ENCODE results near the gene SLC39A12. TPM values are rescaled to one million over a fixed set of nuclear protein-coding genes. Genes with fewer than 3 reads are reported as not detected.

The SLC39A12 gene
- polyA plus RNA-seq, 1 donor from 2014 or later = not detected

DNA sequence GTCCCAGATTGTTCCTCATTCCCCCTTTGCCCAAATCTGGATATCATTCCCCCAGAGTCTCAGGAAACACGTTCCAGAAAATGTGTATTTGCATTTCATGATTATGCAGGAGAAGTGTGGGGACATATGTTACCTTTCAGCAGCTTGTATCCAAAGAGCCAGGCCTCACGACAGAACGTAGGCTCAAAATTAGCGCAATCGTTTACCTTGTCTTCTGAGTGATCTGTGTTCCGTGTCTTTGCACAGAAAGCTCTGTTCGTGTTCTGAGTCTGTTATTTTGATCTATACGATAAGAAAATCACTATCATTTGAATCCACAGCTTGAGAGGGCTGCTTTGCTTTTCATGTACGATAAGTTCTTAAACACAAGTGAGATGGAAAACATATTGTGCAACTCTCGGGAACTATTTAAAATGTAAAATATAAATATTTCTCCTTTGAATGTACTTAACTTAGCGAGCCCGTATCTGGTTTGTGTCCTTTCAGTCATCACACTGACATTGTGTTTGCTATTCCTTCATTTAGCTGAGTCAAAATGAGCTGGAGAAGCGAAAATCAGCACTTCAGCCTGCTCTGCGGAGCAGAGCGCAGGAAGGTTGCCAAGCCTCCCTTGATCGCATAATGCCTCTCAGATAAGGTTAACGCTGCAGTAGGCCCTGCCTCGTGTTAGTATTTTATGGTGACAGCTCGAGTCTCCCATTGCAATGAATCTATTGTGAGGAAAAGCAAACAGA is 108.3 kb downstream of the SLC39A12 start:
- Histone ChIP-seq H3K9ac (ENCODE audit: low read length) (no peak overlapping the region), H3F3A (ENCODE audit: insufficient read depth, low read length, poor library complexity, severe bottlenecking) (no peaks in the 10 kb centered on the region), H3K36me3 (ENCODE audit: insufficient read depth, low read length) (no peaks in the 10 kb centered on the region), H3K79me2 (replicated peaks; ENCODE audit: insufficient read depth, low read length) (no peaks in the 10 kb centered on the region), H3K27ac (ENCODE audit: low read length) (no peak overlapping the region), H3K9me2 (ENCODE audit: insufficient read depth, low read length) (no peaks in the 10 kb centered on the region), H3K27me3 (ENCODE audit: insufficient read depth, low read depth, low read length) (no peaks in the 10 kb centered on the region), H3K4me2 (ENCODE audit: low read length) (no peak overlapping the region), H2AFZ (ENCODE audit: low read depth, low read length) (no peak overlapping the region), H3K9me3 (ENCODE audit: low read length) (no peaks in the 10 kb centered on the region), H4K20me1 (ENCODE audit: insufficient read depth) (no peaks in the 10 kb centered on the region), H3K4me3 (ENCODE audit: low read length) (no peak overlapping the region)
- TF ChIP-seq POLR2AphosphoS5 (IDR thresholded peaks at IDR 0.05) (no peak), TAF1 (IDR thresholded peaks at IDR 0.05; ENCODE audit: low read depth) (no peak)

DNA sequence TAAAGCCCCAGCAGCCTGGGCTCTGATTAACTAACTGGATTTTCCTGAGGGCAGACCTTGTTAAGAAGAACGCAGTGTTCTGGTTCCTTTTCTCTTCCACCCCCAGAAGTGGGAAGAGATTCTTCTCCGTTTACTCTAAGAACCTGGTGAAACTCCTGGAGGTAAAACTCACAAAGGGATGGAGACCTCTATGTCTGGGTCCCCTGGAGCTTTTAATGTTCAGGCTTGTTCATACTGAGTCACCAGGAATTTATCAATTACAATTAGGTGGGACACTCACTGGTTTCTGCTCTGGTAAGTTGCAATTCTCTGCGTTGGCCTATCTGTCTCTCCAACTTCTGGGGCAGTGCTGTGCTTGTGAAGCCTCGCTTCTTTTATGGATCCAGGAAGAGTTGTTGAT is 115.2 kb downstream of the SLC39A12 start:
- H3K9me2 ChIP-seq (ENCODE audit: insufficient read depth, low read length) = no peaks in the 10 kb centered on the region
- H3K27ac ChIP-seq (ENCODE audit: low read length) = no peak overlapping the region
- no peaks in the 10 kb centered on the region for H3K9me3 ChIP-seq (ENCODE audit: low read length)
- no peak overlapping the region for H3K9ac ChIP-seq (ENCODE audit: low read length)
- no peak overlapping the region for H2AFZ ChIP-seq (ENCODE audit: low read depth, low read length)
- no peaks in the 10 kb centered on the region for H4K20me1 ChIP-seq (ENCODE audit: insufficient read depth)
- H3K36me3 ChIP-seq (ENCODE audit: insufficient read depth, low read length) = no peaks in the 10 kb centered on the region
- H3F3A ChIP-seq (ENCODE audit: insufficient read depth, low read length, poor library complexity, severe bottlenecking) = no peaks in the 10 kb centered on the region
- H3K4me3 ChIP-seq (ENCODE audit: low read length) = no peak overlapping the region
- no peaks in the 10 kb centered on the region for H3K79me2 ChIP-seq (replicated peaks; ENCODE audit: insufficient read depth, low read length)
- TF ChIP-seq, protein P1, sequence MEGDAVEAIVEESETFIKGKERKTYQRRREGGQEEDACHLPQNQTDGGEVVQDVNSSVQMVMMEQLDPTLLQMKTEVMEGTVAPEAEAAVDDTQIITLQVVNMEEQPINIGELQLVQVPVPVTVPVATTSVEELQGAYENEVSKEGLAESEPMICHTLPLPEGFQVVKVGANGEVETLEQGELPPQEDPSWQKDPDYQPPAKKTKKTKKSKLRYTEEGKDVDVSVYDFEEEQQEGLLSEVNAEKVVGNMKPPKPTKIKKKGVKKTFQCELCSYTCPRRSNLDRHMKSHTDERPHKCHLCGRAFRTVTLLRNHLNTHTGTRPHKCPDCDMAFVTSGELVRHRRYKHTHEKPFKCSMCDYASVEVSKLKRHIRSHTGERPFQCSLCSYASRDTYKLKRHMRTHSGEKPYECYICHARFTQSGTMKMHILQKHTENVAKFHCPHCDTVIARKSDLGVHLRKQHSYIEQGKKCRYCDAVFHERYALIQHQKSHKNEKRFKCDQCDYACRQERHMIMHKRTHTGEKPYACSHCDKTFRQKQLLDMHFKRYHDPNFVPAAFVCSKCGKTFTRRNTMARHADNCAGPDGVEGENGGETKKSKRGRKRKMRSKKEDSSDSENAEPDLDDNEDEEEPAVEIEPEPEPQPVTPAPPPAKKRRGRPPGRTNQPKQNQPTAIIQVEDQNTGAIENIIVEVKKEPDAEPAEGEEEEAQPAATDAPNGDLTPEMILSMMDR (IDR thresholded peaks at IDR 0.05; ENCODE audit: poor library complexity, severe bottlenecking) = no peak
- no peak for TF ChIP-seq EZH2 (IDR thresholded peaks at IDR 0.05; ENCODE audit: borderline replicate concordance, insufficient read depth, low read length, poor library complexity, severe bottlenecking)
- TF ChIP-seq MXI1 (conservative IDR thresholded peaks at IDR 0.05; ENCODE audit: poor library complexity, severe bottlenecking) = no peak
- no peak for TF ChIP-seq POLR2AphosphoS5 (IDR thresholded peaks at IDR 0.05)
- TF ChIP-seq, protein P2, sequence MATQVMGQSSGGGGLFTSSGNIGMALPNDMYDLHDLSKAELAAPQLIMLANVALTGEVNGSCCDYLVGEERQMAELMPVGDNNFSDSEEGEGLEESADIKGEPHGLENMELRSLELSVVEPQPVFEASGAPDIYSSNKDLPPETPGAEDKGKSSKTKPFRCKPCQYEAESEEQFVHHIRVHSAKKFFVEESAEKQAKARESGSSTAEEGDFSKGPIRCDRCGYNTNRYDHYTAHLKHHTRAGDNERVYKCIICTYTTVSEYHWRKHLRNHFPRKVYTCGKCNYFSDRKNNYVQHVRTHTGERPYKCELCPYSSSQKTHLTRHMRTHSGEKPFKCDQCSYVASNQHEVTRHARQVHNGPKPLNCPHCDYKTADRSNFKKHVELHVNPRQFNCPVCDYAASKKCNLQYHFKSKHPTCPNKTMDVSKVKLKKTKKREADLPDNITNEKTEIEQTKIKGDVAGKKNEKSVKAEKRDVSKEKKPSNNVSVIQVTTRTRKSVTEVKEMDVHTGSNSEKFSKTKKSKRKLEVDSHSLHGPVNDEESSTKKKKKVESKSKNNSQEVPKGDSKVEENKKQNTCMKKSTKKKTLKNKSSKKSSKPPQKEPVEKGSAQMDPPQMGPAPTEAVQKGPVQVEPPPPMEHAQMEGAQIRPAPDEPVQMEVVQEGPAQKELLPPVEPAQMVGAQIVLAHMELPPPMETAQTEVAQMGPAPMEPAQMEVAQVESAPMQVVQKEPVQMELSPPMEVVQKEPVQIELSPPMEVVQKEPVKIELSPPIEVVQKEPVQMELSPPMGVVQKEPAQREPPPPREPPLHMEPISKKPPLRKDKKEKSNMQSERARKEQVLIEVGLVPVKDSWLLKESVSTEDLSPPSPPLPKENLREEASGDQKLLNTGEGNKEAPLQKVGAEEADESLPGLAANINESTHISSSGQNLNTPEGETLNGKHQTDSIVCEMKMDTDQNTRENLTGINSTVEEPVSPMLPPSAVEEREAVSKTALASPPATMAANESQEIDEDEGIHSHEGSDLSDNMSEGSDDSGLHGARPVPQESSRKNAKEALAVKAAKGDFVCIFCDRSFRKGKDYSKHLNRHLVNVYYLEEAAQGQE (IDR thresholded peaks at IDR 0.05; ENCODE audit: borderline replicate concordance) = no peak
- no peak for TF ChIP-seq RAD21 (conservative IDR thresholded peaks at IDR 0.05)
- TF ChIP-seq SMC3 (conservative IDR thresholded peaks at IDR 0.05; ENCODE audit: poor library complexity) = no peak
- H3K27me3 ChIP-seq (ENCODE audit: insufficient read depth, low read depth, low read length) = no peaks in the 10 kb centered on the region
- no peak overlapping the region for H3K4me2 ChIP-seq (ENCODE audit: low read length)

DNA sequence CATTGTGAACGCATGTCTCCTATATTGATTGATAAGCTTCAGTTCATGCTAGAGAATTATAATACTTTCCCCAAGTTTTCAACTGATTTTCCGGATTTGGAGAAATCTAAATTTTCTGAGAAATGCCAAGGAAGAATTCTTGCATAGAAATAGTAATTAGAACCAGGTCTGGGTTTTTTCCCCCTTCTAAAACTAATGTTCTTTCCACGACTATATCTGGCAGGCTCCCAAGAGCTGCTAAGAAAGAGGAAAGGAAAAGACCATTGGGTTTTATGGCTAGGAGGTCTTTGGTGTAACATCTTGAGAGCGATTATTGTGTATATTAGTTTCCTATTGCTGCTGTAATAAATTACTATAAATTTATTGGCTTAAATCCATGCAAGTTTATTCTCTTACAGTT is 116.7 kb downstream of the SLC39A12 start:
- TF ChIP-seq, protein P1 (IDR thresholded peaks at IDR 0.05; ENCODE audit: poor library complexity, severe bottlenecking) = no peak
- TF ChIP-seq SMC3 (conservative IDR thresholded peaks at IDR 0.05; ENCODE audit: poor library complexity) (no peak), EZH2 (IDR thresholded peaks at IDR 0.05; ENCODE audit: borderline replicate concordance, insufficient read depth, low read length, poor library complexity, severe bottlenecking) (no peak), EP300 (conservative IDR thresholded peaks at IDR 0.05; ENCODE audit: poor library complexity, severe bottlenecking) (no peak), MXI1 (conservative IDR thresholded peaks at IDR 0.05; ENCODE audit: poor library complexity, severe bottlenecking) (no peak), RAD21 (conservative IDR thresholded peaks at IDR 0.05) (no peak), TAF1 (IDR thresholded peaks at IDR 0.05; ENCODE audit: low read depth) (no peak), POLR2AphosphoS5 (IDR thresholded peaks at IDR 0.05) (no peak)
- TF ChIP-seq, protein P2 (IDR thresholded peaks at IDR 0.05; ENCODE audit: borderline replicate concordance) = no peak
- H3K4me3 ChIP-seq (ENCODE audit: low read length) = no peak overlapping the region
- H3K9me3 ChIP-seq (ENCODE audit: low read length) = no peaks in the 10 kb centered on the region
- no peaks in the 10 kb centered on the region for H3K9me2 ChIP-seq (ENCODE audit: insufficient read depth, low read length)
- H3K27ac ChIP-seq (ENCODE audit: low read length) = no peak overlapping the region
- no peak overlapping the region for H3K9ac ChIP-seq (ENCODE audit: low read length)
- H2AFZ ChIP-seq (ENCODE audit: low read depth, low read length) = no peak overlapping the region
- no peaks in the 10 kb centered on the region for H3K27me3 ChIP-seq (ENCODE audit: insufficient read depth, low read depth, low read length)
- no peaks in the 10 kb centered on the region for H3K79me2 ChIP-seq (replicated peaks; ENCODE audit: insufficient read depth, low read length)
- no peaks in the 10 kb centered on the region for H3F3A ChIP-seq (ENCODE audit: insufficient read depth, low read length, poor library complexity, severe bottlenecking)
- no peak overlapping the region for H3K4me2 ChIP-seq (ENCODE audit: low read length)
- no peaks in the 10 kb centered on the region for H3K36me3 ChIP-seq (ENCODE audit: insufficient read depth, low read length)
- H4K20me1 ChIP-seq (ENCODE audit: insufficient read depth) = no peaks in the 10 kb centered on the region

Measured in neural cell (in vitro differentiated cells).